Neuron (in vitro differentiated cells): Measurements from ENCODE around the gene NBEAL2.
A peak's percentile ranks its signal among the peaks of the same experiment; 100 is the strongest.

Experiments
- H2AFZ ChIP-seq: one replicate; pipeline ENCODE4 v1.6.1; 2013; ENCODE audit warnings: low read depth, mild to moderate bottlenecking, inconsistent platforms, low read length, moderate library complexity
- H3K27me3 ChIP-seq: one replicate; pipeline ENCODE4 v1.6.1; 2013; ENCODE audit warnings: low read length; ENCODE audit not compliant: insufficient read depth
- H3K36me3 ChIP-seq: one replicate; pipeline ENCODE4 v1.6.1; 2013; ENCODE audit warnings: low read length; ENCODE audit not compliant: insufficient read depth
- H3K4me1 ChIP-seq: one replicate; pipeline ENCODE4 v1.6.1; 2013; ENCODE audit warnings: low read length; ENCODE audit not compliant: insufficient read depth
- H3K4me3 ChIP-seq: 2 replicates; pipeline ENCODE4 v1.5.1; 2013; ENCODE audit warnings: mild to moderate bottlenecking, low read length, moderate library complexity
- H3K9me3 ChIP-seq: one replicate; pipeline ENCODE4 v1.6.1; 2013; ENCODE audit warnings: low read length

The NBEAL2 gene

GRCh38 chr3:46978985-46979944 is at the start of gene NBEAL2:
NBEAL2 (plus strand) TSS chr3:46979666; CDS start chr3:46979862, 196 bp downstream.
- no peaks in the 10 kb centered on the region for H3K36me3 ChIP-seq
- H3K9me3 ChIP-seq = no peaks in the 10 kb centered on the region
- peak within 1 kb of the TSS; percentile 55 for H2AFZ ChIP-seq
- peaks cover 6% of the 10 kb centered on the region for H3K4me1 ChIP-seq
- no peaks in the 10 kb centered on the region for H3K27me3 ChIP-seq
- H3K4me3 ChIP-seq = peak within 1 kb of the TSS; percentile 50

- peaks cover 5% of the 10 kb centered on the region for H3K9me3 ChIP-seq
- H3K36me3 ChIP-seq = peaks cover 31% of the 10 kb centered on the region
- peaks cover 5% of the 10 kb centered on the region for H3K4me1 ChIP-seq
- H3K4me3 ChIP-seq = no peak overlapping the region
- H3K27me3 ChIP-seq = no peaks in the 10 kb centered on the region
- no peak overlapping the region for H2AFZ ChIP-seq
Measured at GRCh38 chr3:46930166-46930944, 49.1 kb upstream of the NBEAL2 start.

GRCh38 chr3:46930945-46931403 is 48.5 kb upstream of the NBEAL2 start:
- Histone ChIP-seq H3K4me1 (peaks cover 11% of the 10 kb centered on the region), H3K36me3 (peaks cover 25% of the 10 kb centered on the region), H3K4me3 (no peak overlapping the region), H2AFZ (no peak overlapping the region), H3K9me3 (peaks cover 5% of the 10 kb centered on the region), H3K27me3 (no peaks in the 10 kb centered on the region)

GRCh38 chr3:46931631-46932331 is 47.7 kb upstream of the NBEAL2 start:
- Histone ChIP-seq H3K4me1 (peaks cover 12% of the 10 kb centered on the region), H2AFZ (no peak overlapping the region), H3K27me3 (no peaks in the 10 kb centered on the region), H3K9me3 (peaks cover 5% of the 10 kb centered on the region), H3K4me3 (no peak overlapping the region), H3K36me3 (peaks cover 23% of the 10 kb centered on the region)

GRCh38 chr3:46932455-46933225 is 46.8 kb upstream of the NBEAL2 start:
- Histone ChIP-seq H3K36me3 (peaks cover 27% of the 10 kb centered on the region), H3K27me3 (no peaks in the 10 kb centered on the region), H3K9me3 (peaks cover 5% of the 10 kb centered on the region), H3K4me3 (no peak overlapping the region), H3K4me1 (peaks cover 12% of the 10 kb centered on the region), H2AFZ (no peak overlapping the region)

GRCh38 chr3:46933261-46933660 is 46.2 kb upstream of the NBEAL2 start:
- Histone ChIP-seq H3K27me3 (no peaks in the 10 kb centered on the region), H3K36me3 (peaks cover 32% of the 10 kb centered on the region), H3K4me1 (peaks cover 12% of the 10 kb centered on the region), H3K9me3 (peaks cover 5% of the 10 kb centered on the region), H3K4me3 (no peak overlapping the region), H2AFZ (no peak overlapping the region)

GRCh38 chr3:46934072-46934471 is 45.4 kb upstream of the NBEAL2 start:
- Histone ChIP-seq H3K4me3 (no peak overlapping the region), H3K4me1 (peaks cover 12% of the 10 kb centered on the region), H2AFZ (no peak overlapping the region), H3K36me3 (peaks cover 38% of the 10 kb centered on the region), H3K27me3 (no peaks in the 10 kb centered on the region), H3K9me3 (peaks cover 3% of the 10 kb centered on the region)

GRCh38 chr3:46934498-46935167 is 44.8 kb upstream of the NBEAL2 start:
- peaks cover 41% of the 10 kb centered on the region for H3K36me3 ChIP-seq
- H3K4me3 ChIP-seq = no peak overlapping the region
- peaks cover 12% of the 10 kb centered on the region for H3K4me1 ChIP-seq
- H3K27me3 ChIP-seq = no peaks in the 10 kb centered on the region
- H3K9me3 ChIP-seq = no peaks in the 10 kb centered on the region
- H2AFZ ChIP-seq = no peak overlapping the region

- peaks cover 46% of the 10 kb centered on the region for H3K36me3 ChIP-seq
Measured at GRCh38 chr3:46935168-46935858, 44.2 kb upstream of the NBEAL2 start.

GRCh38 chr3:46935989-46936558 is 43.4 kb upstream of the NBEAL2 start:
- Histone ChIP-seq H3K27me3 (no peaks in the 10 kb centered on the region), H2AFZ (no peak overlapping the region), H3K9me3 (no peaks in the 10 kb centered on the region), H3K4me1 (peaks cover 12% of the 10 kb centered on the region), H3K4me3 (no peak overlapping the region), H3K36me3 (peaks cover 52% of the 10 kb centered on the region)

More at GRCh38 chr3:46935168-46935858, 44.2 kb upstream of the NBEAL2 start:
- Histone ChIP-seq H3K9me3 (no peaks in the 10 kb centered on the region), H2AFZ (no peak overlapping the region), H3K27me3 (no peaks in the 10 kb centered on the region), H3K4me3 (no peak overlapping the region), H3K4me1 (peaks cover 12% of the 10 kb centered on the region)

- no peak overlapping the region for H2AFZ ChIP-seq
- H3K4me1 ChIP-seq = peaks cover 12% of the 10 kb centered on the region
Measured at GRCh38 chr3:46936733-46937250, 42.7 kb upstream of the NBEAL2 start.

More at GRCh38 chr3:46936733-46937250, 42.7 kb upstream of the NBEAL2 start:
- Histone ChIP-seq H3K9me3 (no peaks in the 10 kb centered on the region), H3K27me3 (no peaks in the 10 kb centered on the region), H3K36me3 (peaks cover 56% of the 10 kb centered on the region), H3K4me3 (no peak overlapping the region)
